GM10248 (cell line): ENCODE measurements around the gene MLXIP.

Source experiments
- CTCF ChIA-PET: fragments of 300-600 bp; sonication (Branson Sonifier 250); formaldehyde crosslinking; extraction: SDS; loops from one replicate; lab custom pipeline; 2021; ENCODE audit warnings: antibody characterized with exemption; lab: Yijun Ruan, JAX
- POLR2A ChIA-PET: fragments of 350-650 bp; sonication (Branson Sonifier 250); formaldehyde crosslinking; extraction: SDS; loops from one replicate; lab custom pipeline; 2020; ENCODE audit warnings: antibody characterized with exemption; lab: Yijun Ruan, JAX
- DNase-seq: peaks from one replicate; pipeline ENCODE4 v3.0.0; 2012; ENCODE audit errors: extremely low spot score
- TF ChIP-seq, protein P1 (sequence below): IDR thresholded peaks from 2 replicates; pipeline ENCODE4 v1.5.1; 2012; ENCODE audit warnings: mild to moderate bottlenecking, low read depth; ENCODE audit errors: extremely low read depth, missing control alignments, control extremely low read depth

MLXIP gene

GRCh38 chr12:122138181-122138580 lies 59.6 kb downstream of the MLXIP start:
- DNase-seq: no peak
- TF ChIP-seq, protein P1, sequence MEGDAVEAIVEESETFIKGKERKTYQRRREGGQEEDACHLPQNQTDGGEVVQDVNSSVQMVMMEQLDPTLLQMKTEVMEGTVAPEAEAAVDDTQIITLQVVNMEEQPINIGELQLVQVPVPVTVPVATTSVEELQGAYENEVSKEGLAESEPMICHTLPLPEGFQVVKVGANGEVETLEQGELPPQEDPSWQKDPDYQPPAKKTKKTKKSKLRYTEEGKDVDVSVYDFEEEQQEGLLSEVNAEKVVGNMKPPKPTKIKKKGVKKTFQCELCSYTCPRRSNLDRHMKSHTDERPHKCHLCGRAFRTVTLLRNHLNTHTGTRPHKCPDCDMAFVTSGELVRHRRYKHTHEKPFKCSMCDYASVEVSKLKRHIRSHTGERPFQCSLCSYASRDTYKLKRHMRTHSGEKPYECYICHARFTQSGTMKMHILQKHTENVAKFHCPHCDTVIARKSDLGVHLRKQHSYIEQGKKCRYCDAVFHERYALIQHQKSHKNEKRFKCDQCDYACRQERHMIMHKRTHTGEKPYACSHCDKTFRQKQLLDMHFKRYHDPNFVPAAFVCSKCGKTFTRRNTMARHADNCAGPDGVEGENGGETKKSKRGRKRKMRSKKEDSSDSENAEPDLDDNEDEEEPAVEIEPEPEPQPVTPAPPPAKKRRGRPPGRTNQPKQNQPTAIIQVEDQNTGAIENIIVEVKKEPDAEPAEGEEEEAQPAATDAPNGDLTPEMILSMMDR: no peak
- ChIA-PET CTCF (interaction anchor here (0.9 to 1.9 kb wide), 3 partner anchors 15 to 84 kb away, joined by 4 to 8 read pairs (median 6); no protein-coding TSS in a partner anchor), POLR2A (no interaction called here)

GRCh38 chr12:122138616-122139015 lies 60.1 kb downstream of the MLXIP start:
- ChIA-PET CTCF (interaction anchor here (0.9 to 1.9 kb wide), 3 partner anchors 15 to 84 kb away, joined by 4 to 8 read pairs (median 6); no protein-coding TSS in a partner anchor), POLR2A (no interaction called here)
- TF ChIP-seq, protein P1: no peak

GRCh38 chr12:122139266-122139665 lies 60.7 kb downstream of the MLXIP start:
- CTCF ChIA-PET: interaction anchor here (1.2 to 1.9 kb wide), 4 partner anchors 16 to 51 kb away, joined by 3 to 8 read pairs (median 5); no protein-coding TSS in a partner anchor
- DNase-seq: no peak
- POLR2A ChIA-PET: interaction anchor here (0.5 kb wide), 1 partner anchor 1074 kb away, joined by 5 read pairs; no protein-coding TSS in a partner anchor
- TF ChIP-seq, protein P1: no peak

More at GRCh38 chr12:122138616-122139015, 60.1 kb downstream of the MLXIP start:
- DNase-seq: no peak

GRCh38 chr12:122139941-122140340 lies 61.4 kb downstream of the MLXIP start:
- POLR2A ChIA-PET: interaction anchor here (0.5 kb wide), 1 partner anchor 1075 kb away, joined by 5 read pairs; no protein-coding TSS in a partner anchor
- TF ChIP-seq, protein P1: no peak
- CTCF ChIA-PET: interaction anchor here (1.2 to 1.3 kb wide), 3 partner anchors 9 to 33 kb away, joined by 3 to 4 read pairs (median 3); no protein-coding TSS in a partner anchor
- no peak for DNase-seq

- CTCF ChIA-PET: interaction anchor here (1.0 to 1.3 kb wide), 3 partner anchors 10 to 18 kb away, joined by 3 to 5 read pairs (median 3); no protein-coding TSS in a partner anchor
- TF ChIP-seq, protein P1: no peak
- no peak for DNase-seq
- POLR2A ChIA-PET: no interaction called here
Observed at GRCh38 chr12:122140467-122141257, 62.1 kb downstream of the MLXIP start.

- no peak for DNase-seq
- TF ChIP-seq, protein P1: no peak
- ChIA-PET CTCF (interaction anchor here (1.0 to 1.4 kb wide), 3 partner anchors 18 to 25 kb away, joined by 3 to 5 read pairs (median 3); no protein-coding TSS in a partner anchor), POLR2A (no interaction called here)
Observed at GRCh38 chr12:122141911-122142725, 63.6 kb downstream of the MLXIP start.
